Mucosa of stomach (tissue), 1 donor: ENCODE measurements around the gene DSCAML1.

Experiments
- H3K27me3 ChIP-seq: one replicate; pipeline ENCODE4 v1.7.0; 2013; ENCODE audit warnings: mild to moderate bottlenecking, low read length; ENCODE audit not compliant: control insufficient read depth, insufficient read depth
- H3K36me3 ChIP-seq: one replicate; pipeline ENCODE4 v1.7.0; 2013; ENCODE audit warnings: low read length; ENCODE audit not compliant: control insufficient read depth, insufficient read depth
- H3K4me1 ChIP-seq: one replicate; pipeline ENCODE4 v1.7.0; 2013; ENCODE audit warnings: mild to moderate bottlenecking, low read length; ENCODE audit not compliant: control insufficient read depth, insufficient read depth
- H3K4me3 ChIP-seq: one replicate; pipeline ENCODE4 v1.7.0; 2013; ENCODE audit warnings: low read length
- H3K9ac ChIP-seq: one replicate; pipeline ENCODE4 v1.7.0; 2013; ENCODE audit warnings: mild to moderate bottlenecking, low read length, moderate library complexity
- H3K9me3 ChIP-seq: one replicate; pipeline ENCODE4 v1.7.0; 2013; ENCODE audit warnings: mild to moderate bottlenecking, low read length, moderate library complexity; ENCODE audit not compliant: control insufficient read depth
- donor health status: Pancreatic carcinoma.

Gene DSCAML1

DNA sequence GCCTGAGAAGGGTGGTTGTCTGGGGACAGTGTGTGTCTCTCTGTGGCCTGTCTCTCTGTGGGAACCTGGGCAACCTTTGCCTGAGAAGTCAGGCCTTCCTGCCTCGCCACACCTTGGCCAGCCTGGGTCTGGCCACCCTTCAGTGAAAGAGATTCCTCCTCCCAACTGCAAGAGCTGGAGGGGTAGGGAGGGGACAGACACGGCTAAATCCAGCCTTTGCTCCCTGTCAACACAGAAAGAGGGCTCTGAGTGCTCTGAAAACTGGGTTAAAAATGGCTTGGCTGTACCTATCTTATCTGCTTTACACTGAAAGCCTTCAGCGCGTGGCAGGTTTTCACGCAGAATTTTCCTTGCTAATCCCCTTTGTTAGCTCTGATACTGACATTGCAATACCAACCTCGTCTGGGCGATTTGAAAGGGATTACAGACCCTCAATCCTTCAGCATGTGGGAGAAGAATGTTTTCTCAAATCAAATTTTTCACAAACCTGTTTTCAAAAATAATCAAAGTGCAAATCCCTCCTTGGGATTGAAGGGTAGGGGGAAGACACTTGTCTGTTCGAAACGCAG is 163.7 kb downstream of the DSCAML1 start:
- Histone ChIP-seq H3K4me1 (no peaks in the 10 kb centered on the region), H3K9me3 (no peaks in the 10 kb centered on the region), H3K27me3 (no peaks in the 10 kb centered on the region), H3K9ac (no peak overlapping the region), H3K4me3 (no peak overlapping the region), H3K36me3 (no peaks in the 10 kb centered on the region)

DNA sequence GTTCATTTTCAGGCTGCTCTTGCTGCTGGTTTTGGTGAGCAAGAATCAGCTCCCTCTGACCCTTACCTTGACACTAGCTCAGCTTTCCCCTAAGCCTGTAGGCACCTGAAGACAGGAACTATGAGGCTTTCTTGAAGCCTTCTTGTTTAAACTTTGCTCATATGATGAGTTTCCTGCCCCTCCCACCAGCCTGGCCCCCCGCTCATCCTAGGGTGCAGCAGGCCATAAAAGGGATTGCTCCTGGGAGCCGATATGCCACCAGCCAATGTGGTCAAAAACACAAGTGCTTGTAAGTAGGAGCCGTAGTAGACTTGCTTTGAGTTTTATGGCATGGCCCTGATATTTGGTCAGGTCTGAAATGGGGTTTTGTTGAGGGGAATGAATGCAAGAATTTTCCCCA is 164.7 kb downstream of the DSCAML1 start:
- H3K9me3 ChIP-seq: no peaks in the 10 kb centered on the region
- no peaks in the 10 kb centered on the region for H3K27me3 ChIP-seq
- no peaks in the 10 kb centered on the region for H3K4me1 ChIP-seq
- H3K36me3 ChIP-seq: no peaks in the 10 kb centered on the region
- H3K9ac ChIP-seq: no peak overlapping the region
- no peak overlapping the region for H3K4me3 ChIP-seq

DNA sequence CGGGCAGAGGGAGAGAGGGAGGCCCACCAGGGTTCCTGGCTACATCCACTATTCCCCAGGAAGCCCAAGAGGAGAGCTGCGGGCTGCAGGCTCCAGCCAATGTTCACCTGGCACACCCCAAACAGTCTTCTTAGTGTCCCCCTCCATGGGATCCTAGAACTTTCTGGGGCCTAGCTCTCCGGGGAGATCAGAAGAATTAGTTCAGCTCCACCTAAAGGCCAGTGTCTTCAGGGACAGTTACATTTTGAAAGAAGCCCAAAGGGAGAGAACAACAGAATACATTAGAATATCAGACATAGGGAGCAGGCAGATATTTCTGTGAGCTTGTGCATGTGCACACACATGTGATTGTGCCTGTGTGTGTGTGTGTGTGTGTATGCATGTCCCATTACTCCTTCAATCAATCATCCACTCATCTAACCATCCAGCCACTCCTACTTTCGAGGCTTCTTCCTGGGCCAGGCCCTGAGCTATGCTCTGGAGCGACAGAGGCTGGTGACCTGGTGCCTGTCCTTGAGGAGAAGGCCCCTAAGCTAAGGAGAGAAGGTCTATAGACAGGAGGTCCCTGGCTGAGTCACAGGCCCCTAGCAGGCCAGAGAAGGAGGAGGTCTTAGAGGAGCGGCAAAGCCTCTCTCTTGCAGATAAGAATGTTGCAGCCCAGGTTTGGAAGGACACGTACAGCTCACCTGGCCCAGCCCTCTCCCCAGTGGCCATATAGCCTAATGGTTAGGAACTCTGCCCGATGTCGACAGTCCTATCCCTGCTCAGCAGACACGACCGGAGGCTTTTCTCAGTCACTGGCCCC is 165.5 kb downstream of the DSCAML1 start:
- no peaks in the 10 kb centered on the region for H3K9me3 ChIP-seq
- H3K4me3 ChIP-seq: no peak overlapping the region
- no peak overlapping the region for H3K9ac ChIP-seq
- no peaks in the 10 kb centered on the region for H3K36me3 ChIP-seq
- no peaks in the 10 kb centered on the region for H3K27me3 ChIP-seq
- no peaks in the 10 kb centered on the region for H3K4me1 ChIP-seq

DNA sequence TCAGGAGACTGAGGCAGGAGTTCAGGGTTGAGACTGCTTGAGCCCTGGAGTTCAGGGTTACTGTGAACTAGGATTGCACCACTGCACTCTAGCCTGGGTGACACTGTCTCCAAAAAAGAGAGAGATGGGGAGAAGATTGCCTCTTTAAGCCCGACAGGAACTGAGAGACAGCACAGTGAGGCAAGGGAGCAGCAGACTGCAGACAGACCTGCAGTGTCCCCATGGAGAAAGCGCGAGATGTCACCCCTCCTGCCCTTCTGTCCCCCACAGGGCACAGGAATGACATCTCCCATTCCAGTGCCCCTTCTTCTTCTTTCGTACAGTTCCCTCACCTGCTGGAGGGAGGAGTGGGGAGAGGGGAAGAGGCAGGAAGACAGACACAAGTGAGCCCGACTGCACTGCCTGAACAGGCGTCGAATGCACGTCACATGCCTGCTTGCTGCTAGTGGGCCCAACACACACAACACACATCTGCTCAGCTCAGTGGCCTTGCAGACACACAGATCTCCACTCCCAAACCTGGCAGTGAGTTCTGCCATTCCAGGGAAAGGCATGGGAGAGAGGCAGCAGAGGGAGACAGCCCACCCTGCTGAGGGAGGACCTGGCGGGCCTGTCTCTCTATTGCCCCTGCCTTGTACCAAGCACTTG is 167.0 kb downstream of the DSCAML1 start:
- no peak overlapping the region for H3K4me3 ChIP-seq
- no peaks in the 10 kb centered on the region for H3K4me1 ChIP-seq
- no peak overlapping the region for H3K9ac ChIP-seq
- no peaks in the 10 kb centered on the region for H3K9me3 ChIP-seq
- H3K36me3 ChIP-seq: no peaks in the 10 kb centered on the region
- H3K27me3 ChIP-seq: no peaks in the 10 kb centered on the region

DNA sequence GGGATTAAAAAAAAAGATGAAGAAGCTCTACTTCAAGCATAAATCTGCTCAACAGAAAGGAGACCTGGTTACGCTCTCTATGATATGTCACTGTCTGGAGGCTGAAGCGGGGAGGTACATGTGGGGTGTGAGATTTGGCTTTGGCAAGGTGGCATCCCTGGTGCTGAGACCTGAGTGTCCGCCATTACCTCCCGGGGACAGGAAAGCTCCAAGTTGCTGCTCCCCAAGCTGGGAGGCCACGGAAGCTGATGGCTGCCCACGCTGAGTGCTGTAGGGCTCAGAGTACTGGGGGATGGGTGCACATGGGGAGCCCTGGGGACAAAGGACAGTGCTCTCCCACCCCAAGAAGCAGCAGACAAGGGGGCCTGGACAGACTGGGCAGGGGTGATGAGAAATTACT is 167.9 kb downstream of the DSCAML1 start:
- H3K9ac ChIP-seq: no peak overlapping the region
- H3K27me3 ChIP-seq: no peaks in the 10 kb centered on the region
- H3K4me3 ChIP-seq: no peak overlapping the region
- H3K9me3 ChIP-seq: no peaks in the 10 kb centered on the region
- H3K4me1 ChIP-seq: no peaks in the 10 kb centered on the region
- H3K36me3 ChIP-seq: no peaks in the 10 kb centered on the region

DNA sequence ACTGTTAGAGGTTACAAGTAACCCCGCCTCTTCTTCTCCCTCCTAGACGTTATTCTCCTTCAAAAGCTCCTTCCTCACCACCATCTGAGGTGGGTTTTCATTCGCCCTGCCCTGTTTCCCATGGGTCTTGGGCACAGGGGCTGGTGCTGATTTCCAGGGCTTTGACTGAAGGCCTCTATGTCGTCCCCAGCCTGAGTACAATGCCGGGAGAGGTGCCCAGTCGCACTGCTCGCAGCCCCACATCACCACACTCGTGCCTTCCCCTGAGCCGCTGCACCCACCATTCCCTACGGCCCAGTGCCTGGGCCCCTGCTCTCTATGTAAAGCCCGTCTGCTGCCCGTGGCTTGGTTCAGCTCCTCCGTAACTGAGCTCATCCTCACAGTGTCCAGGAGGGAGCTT is 169.8 kb downstream of the DSCAML1 start:
- Histone ChIP-seq H3K27me3 (no peaks in the 10 kb centered on the region), H3K9ac (no peak overlapping the region)

DNA sequence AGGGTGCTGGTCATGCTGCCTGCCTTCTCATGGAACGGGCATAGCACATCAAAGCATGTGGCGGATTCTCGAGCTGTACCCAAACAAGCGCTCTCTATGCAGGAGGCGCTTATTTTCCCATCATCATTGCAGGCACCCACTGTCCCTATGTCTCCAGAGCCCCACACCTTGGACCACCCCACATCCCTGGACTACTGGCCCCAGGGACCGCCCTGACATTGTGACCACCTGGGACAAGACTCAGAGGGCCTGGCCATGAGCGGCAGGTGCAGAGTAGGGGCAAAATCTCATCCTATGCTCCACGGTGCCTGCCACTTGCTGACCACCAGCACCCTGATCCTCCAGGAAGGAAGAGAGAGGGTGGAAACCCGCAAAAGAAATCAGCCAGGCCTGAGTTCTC is 170.4 kb downstream of the DSCAML1 start:
- no peaks in the 10 kb centered on the region for H3K36me3 ChIP-seq
- no peak overlapping the region for H3K9ac ChIP-seq
- no peaks in the 10 kb centered on the region for H3K27me3 ChIP-seq
- H3K4me3 ChIP-seq: no peak overlapping the region
- H3K9me3 ChIP-seq: no peaks in the 10 kb centered on the region
- H3K4me1 ChIP-seq: no peaks in the 10 kb centered on the region

More for the DNA sequence above, 169.8 kb downstream of the DSCAML1 start:
- Histone ChIP-seq H3K36me3 (no peaks in the 10 kb centered on the region), H3K4me1 (no peaks in the 10 kb centered on the region), H3K9me3 (no peaks in the 10 kb centered on the region), H3K4me3 (no peak overlapping the region)

DNA sequence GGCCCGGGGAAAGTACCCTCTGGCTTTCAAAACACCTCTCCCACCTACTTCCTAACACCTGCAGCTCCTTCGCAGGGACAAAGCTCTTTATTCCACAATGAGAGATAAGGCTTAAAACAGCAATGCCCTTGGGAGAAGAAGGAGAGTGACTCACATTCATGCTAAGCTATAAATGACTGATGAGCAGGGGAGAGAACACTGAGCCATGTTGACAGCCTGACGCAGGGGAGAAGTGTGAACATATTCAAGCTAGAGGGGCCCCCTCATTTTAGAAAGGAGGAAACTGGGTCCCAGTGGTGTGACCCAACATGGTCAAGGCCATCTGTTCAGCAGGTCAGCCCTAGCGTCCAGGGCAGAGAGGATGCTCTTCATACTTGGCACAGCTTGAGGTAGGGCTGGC is 171.8 kb downstream of the DSCAML1 start:
- H3K27me3 ChIP-seq: no peaks in the 10 kb centered on the region
- H3K4me3 ChIP-seq: no peak overlapping the region
- no peaks in the 10 kb centered on the region for H3K4me1 ChIP-seq
- no peaks in the 10 kb centered on the region for H3K9me3 ChIP-seq
- no peak overlapping the region for H3K9ac ChIP-seq
- no peaks in the 10 kb centered on the region for H3K36me3 ChIP-seq

DNA sequence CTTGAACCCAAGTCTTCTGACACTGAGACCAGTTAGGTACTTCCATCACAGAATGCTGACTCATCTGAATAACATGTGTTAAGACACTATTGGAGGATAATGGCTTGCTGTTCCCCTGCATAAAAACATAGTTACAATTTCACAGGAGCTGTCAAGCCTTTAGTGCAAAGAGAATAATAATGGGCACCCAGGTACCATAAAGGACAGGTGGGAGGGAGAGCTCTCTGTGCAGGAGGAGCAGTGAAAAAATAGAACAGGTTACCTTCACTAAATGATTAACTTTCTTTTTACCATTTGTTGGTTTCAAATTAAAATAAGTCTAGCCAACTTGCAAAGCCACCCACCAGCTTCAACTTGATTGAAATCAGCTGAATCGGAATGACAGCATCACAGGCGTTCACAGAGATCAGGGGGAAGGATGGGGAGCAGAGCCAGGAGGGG is 173.2 kb downstream of the DSCAML1 start:
- H3K4me3 ChIP-seq: no peak overlapping the region
- H3K27me3 ChIP-seq: no peaks in the 10 kb centered on the region
- H3K9me3 ChIP-seq: no peaks in the 10 kb centered on the region
- no peak overlapping the region for H3K9ac ChIP-seq
- H3K36me3 ChIP-seq: no peaks in the 10 kb centered on the region
- H3K4me1 ChIP-seq: no peaks in the 10 kb centered on the region

DNA sequence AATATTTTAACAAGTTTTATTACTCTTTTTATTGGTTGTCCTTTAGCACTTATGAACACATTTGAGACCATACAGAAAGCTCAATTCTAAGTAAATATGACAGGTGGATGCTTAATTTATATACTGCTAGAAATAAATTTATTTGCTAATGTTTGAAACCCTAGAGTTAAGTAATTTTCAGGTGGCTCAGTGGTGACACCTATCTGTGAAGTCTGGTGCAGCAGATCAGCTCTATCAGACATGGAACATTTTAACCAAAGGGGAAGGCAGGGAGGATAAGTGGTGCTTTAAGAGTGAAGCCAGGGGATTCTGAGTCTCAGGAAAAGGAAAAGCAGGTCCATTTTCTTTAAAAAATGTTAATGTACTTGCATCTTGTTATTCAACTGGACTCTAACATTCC is 175.8 kb downstream of the DSCAML1 start:
- no peak overlapping the region for H3K4me3 ChIP-seq
- no peaks in the 10 kb centered on the region for H3K4me1 ChIP-seq
- no peak overlapping the region for H3K9ac ChIP-seq
- H3K36me3 ChIP-seq: no peaks in the 10 kb centered on the region
- no peaks in the 10 kb centered on the region for H3K27me3 ChIP-seq
- H3K9me3 ChIP-seq: no peaks in the 10 kb centered on the region

DNA sequence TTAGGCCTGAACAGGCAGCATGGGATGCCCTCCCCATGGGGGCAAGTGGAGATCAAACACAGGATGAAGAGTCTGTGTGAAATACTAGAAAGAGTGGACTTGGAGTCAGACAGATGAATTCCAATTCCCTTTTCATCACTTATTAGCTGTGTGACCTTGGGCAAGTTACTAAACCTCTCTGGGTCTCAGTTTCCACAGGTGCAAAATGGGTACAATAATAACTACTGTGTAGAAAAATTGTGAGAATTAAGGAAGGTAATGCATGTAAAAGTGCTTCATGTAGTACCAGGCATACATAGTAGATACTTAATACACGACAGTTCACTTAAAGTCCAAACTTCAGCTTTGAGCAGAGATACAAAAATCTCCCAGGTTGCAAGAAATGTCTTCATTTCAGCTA is 176.4 kb downstream of the DSCAML1 start:
- no peaks in the 10 kb centered on the region for H3K4me1 ChIP-seq
- no peaks in the 10 kb centered on the region for H3K36me3 ChIP-seq
- H3K9ac ChIP-seq: no peak overlapping the region
- H3K4me3 ChIP-seq: no peak overlapping the region
- H3K9me3 ChIP-seq: no peaks in the 10 kb centered on the region
- no peaks in the 10 kb centered on the region for H3K27me3 ChIP-seq

DNA sequence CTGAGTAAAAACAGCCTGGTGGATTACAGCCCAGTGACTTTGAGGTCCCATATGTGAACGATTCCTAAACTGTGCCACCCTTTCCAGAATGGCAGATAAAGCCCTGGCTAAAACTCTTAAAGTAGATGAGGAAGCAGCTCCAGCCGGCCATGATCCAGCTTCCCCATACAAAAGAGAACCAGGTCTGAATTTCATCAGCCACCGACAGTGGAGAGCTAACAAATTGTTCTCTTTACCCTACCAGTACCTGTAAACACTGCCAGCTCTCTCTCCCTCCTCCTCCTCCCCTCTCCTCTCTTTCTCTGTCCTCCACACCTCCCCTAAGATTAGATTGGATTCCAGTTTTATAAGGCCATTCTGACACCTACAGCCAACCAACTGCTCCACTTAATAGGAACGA is 176.9 kb downstream of the DSCAML1 start:
- H3K36me3 ChIP-seq: no peaks in the 10 kb centered on the region
- no peak overlapping the region for H3K9ac ChIP-seq
- no peaks in the 10 kb centered on the region for H3K4me1 ChIP-seq
- H3K4me3 ChIP-seq: no peak overlapping the region
- no peaks in the 10 kb centered on the region for H3K9me3 ChIP-seq
- H3K27me3 ChIP-seq: no peaks in the 10 kb centered on the region
